Transverse colon (tissue), 4 donors: ENCODE measurements around the gene EPHA2. TPM values are rescaled to one million over a fixed set of nuclear protein-coding genes. Genes with fewer than 3 reads are reported as not detected.

Experiments
- DNase-seq: peaks from one replicate; pipeline ENCODE4 v3.0.0-alpha.2; 2019
- H3K27ac ChIP-seq, 4 donors: fragments of 200-600 bp; sonication (generic); 2 replicates each; pipeline ENCODE4 v1.5.1; 2016 to 2018; ENCODE audit warnings: inconsistent platforms in 4 of 4
- H3K27me3 ChIP-seq: fragments of 200-600 bp; sonication (generic); 2 replicates; pipeline ENCODE4 v1.5.1; 2017; ENCODE audit warnings: inconsistent platforms
- H3K36me3 ChIP-seq, 4 donors: fragments of 200-600 bp; sonication (generic); 2 replicates each; pipeline ENCODE4 v1.5.1; 2017 to 2019; ENCODE audit warnings: inconsistent platforms in 4 of 4
- H3K4me1 ChIP-seq, 4 donors: fragments of 200-600 bp; sonication (generic); 2 replicates each; pipeline ENCODE4 v1.5.1; 2017 to 2020; ENCODE audit warnings: inconsistent platforms in 4 of 4
- H3K4me3 ChIP-seq, 4 donors: fragments of 200-600 bp; sonication (generic); 1 replicate in 1 of 4; 2 replicates in 3 of 4; pipeline versions ENCODE4 v1.5.1 to v1.6.1; 2017 to 2019; ENCODE audit warnings: inconsistent platforms in 4 of 4
- H3K9me3 ChIP-seq, 2 donors: fragments of 200-600 bp; sonication (generic); 2 replicates each; pipeline ENCODE4 v1.5.1; 2017 to 2019; ENCODE audit warnings: inconsistent platforms in 2 of 2
- EP300 ChIP-seq: sonication (generic); formaldehyde crosslinking; IDR thresholded peaks from one replicate; pipeline ENCODE4 v1.6.1; 2017; ENCODE audit warnings: antibody characterized with exemption, low read depth
- POLR2A ChIP-seq: fragments of 450-650 bp; IDR thresholded peaks from one replicate; pipeline ENCODE4 v1.6.1; 2016; ENCODE audit warnings: antibody characterized with exemption, mild to moderate bottlenecking, moderate library complexity
- POLR2AphosphoS5 ChIP-seq, 3 donors: sonication (generic); formaldehyde crosslinking; IDR thresholded peaks; one replicate each; pipeline ENCODE4 v1.6.1; 2016; ENCODE audit warnings: antibody characterized with exemption in 3 of 3
- WGBS, 2 donors: methylation state at CpG; one replicate each; pipeline ENCODE4 v1.1.5; 2018; ENCODE audit warnings: low coverage in 1 of 2; 5-methylcytosine and 5-hydroxymethylcytosine counted together
- in situ Hi-C, 4 donors: fragments of 200-750 bp; cut with MboI; loops; one replicate each; pipeline versions ENCODE4 v1.15.0 to v1.15.1; 2017; ENCODE audit warnings: low sequenced_read_pairs in 3 of 4, low pct_ligation_motif_present in 1 of 4, low pct_unique_long_range_greater_than_20kb in 1 of 4
- intact Hi-C: fragments of 100-400 bp; cut with DNase I; formaldehyde crosslinking; loops from one replicate; pipeline ENCODE4 v1.15.1; 2023; ENCODE audit warnings: low total_unique reads
- total RNA-seq, 4 donors: library from RNA; depleted of rRNA; stranded (reverse); fragments of >200 nt; gene quantifications; one replicate each; pipeline ENCODE4 v1.1.0, GENCODE V29; 2016
- TF ChIP-seq, protein P1 (sequence below), 5 experiments: fragments of 200-600 bp in 3 of 5; fragments of 450-650 bp in 2 of 5; sonication (generic) in 3 of 5; IDR thresholded peaks; 1 replicate in 2 of 5; 2 replicates in 3 of 5; pipeline ENCODE4 v1.5.1; 2016 to 2017; ENCODE audit warnings: antibody characterized with exemption in 5 of 5, inconsistent platforms in 3 of 5, mild to moderate bottlenecking in 2 of 5, moderate library complexity in 1 of 5

The EPHA2 gene
- total RNA-seq, 4 donors from 2014 or later, result 2.6 to 68.8 (median 30.5) TPM

GRCh38 chr1:16134906-16135305 is 21.0 kb downstream of the EPHA2 start:
- 91% methylated on average over 16 of the region's 16 CpGs; no CpG with 5 or more reads in 1 of the 2 donors for WGBS, 2 donors
- TF ChIP-seq POLR2A (no peak), POLR2AphosphoS5 (IDR thresholded peaks at IDR 0.05) (no peak), EP300 (no peak)
- TF ChIP-seq, protein P1, sequence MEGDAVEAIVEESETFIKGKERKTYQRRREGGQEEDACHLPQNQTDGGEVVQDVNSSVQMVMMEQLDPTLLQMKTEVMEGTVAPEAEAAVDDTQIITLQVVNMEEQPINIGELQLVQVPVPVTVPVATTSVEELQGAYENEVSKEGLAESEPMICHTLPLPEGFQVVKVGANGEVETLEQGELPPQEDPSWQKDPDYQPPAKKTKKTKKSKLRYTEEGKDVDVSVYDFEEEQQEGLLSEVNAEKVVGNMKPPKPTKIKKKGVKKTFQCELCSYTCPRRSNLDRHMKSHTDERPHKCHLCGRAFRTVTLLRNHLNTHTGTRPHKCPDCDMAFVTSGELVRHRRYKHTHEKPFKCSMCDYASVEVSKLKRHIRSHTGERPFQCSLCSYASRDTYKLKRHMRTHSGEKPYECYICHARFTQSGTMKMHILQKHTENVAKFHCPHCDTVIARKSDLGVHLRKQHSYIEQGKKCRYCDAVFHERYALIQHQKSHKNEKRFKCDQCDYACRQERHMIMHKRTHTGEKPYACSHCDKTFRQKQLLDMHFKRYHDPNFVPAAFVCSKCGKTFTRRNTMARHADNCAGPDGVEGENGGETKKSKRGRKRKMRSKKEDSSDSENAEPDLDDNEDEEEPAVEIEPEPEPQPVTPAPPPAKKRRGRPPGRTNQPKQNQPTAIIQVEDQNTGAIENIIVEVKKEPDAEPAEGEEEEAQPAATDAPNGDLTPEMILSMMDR (IDR thresholded peaks at IDR 0.05), result no peak
- Histone ChIP-seq H3K36me3 (peaks cover 0 to 9% (median 2%) of the 10 kb centered on the region in 4 donors), H3K27ac (no peak overlapping the region), H3K4me1 (peaks cover 0 to 6% (median 0%) of the 10 kb centered on the region in 4 donors), H3K9me3 (no peaks in the 10 kb centered on the region), H3K27me3 (no peaks in the 10 kb centered on the region), H3K4me3 (no peak overlapping the region)
- no peak for DNase-seq
- intact Hi-C loops (no loop called here), in situ Hi-C loops (no loop called here)

- TF ChIP-seq, protein P1 (IDR thresholded peaks at IDR 0.05), result no peak
- in situ Hi-C loops, result no loop called here
- no peak overlapping the region for H3K4me3 ChIP-seq
- H3K27me3 ChIP-seq, result no peaks in the 10 kb centered on the region
- intact Hi-C loops, result no loop called here
- H3K27ac ChIP-seq, result no peak overlapping the region
- peaks cover 0 to 9% (median 2%) of the 10 kb centered on the region in 4 donors for H3K36me3 ChIP-seq
- H3K4me1 ChIP-seq, result peaks cover 0 to 2% (median 0%) of the 10 kb centered on the region in 4 donors
- H3K9me3 ChIP-seq, result no peaks in the 10 kb centered on the region
- no peak for DNase-seq
- 89 to 91% methylated on average over 7 to 33 of the region's 33 CpGs for WGBS, 2 donors
These were observed 21.6 kb downstream of the EPHA2 start for GRCh38 chr1:16134066-16134801.

DNA sequence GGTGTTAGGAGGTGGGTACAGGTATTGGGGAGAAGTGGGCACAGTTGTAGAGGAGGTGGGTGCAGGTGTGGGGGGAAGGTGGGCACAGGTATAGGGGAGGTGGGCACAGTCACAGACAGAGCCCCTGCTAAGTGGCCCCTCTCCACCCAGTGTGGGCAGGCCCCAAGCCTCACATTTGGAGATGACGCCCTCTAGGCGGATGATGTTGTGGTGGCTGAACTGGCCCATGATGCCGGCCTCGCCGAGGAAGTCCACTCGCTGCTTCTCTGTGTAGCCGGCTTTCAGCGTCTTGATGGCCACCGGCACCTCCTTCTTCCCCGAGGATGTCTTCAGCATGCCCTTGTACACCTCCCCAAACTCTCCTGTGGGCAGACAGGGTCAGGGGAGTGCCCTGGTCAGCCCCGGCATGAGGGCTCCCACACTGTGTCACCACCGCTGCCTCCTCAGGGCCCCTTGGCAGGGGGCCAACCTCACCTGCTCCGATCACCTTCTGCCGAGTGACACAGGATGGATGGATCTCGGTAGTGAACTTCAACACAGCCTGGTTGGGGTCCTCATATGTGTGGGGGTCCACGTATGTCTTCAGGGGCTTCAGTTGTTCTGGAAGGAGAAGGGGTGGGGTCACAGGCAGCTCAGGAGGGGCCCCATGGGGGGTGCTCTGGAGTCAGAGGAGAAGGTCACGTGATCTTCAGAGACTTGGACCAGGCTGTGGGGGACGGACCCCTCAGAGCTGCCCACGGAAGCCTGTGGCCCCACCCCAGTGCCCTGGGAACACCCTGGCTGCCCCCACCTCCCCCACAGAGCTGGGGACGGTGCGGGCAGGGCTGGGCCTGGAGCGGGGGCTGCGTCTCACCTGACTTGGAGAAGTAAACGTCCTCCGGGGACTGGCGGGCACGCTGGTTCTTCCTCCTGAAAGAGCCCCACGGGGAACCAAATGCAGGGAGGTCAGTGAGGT is 22.6 kb downstream of the EPHA2 start:
- intact Hi-C loops (no loop called here), in situ Hi-C loops (no loop called here)
- TF ChIP-seq EP300 (no peak), POLR2A (no peak), POLR2AphosphoS5 (IDR thresholded peaks at IDR 0.05) (no peak)
- TF ChIP-seq, protein P1 (IDR thresholded peaks at IDR 0.05), result no peak
- H3K36me3 ChIP-seq, result peaks cover 0 to 9% (median 2%) of the 10 kb centered on the region in 4 donors
- no peaks in the 10 kb centered on the region for H3K4me1 ChIP-seq
- H3K27ac ChIP-seq, result no peak overlapping the region
- H3K27me3 ChIP-seq, result no peaks in the 10 kb centered on the region
- no peak overlapping the region for H3K4me3 ChIP-seq
- no peaks in the 10 kb centered on the region for H3K9me3 ChIP-seq
- no peak for DNase-seq
- WGBS, 2 donors, result 80% methylated on average over 27 of the region's 28 CpGs; no CpG with 5 or more reads in 1 of the 2 donors

DNA sequence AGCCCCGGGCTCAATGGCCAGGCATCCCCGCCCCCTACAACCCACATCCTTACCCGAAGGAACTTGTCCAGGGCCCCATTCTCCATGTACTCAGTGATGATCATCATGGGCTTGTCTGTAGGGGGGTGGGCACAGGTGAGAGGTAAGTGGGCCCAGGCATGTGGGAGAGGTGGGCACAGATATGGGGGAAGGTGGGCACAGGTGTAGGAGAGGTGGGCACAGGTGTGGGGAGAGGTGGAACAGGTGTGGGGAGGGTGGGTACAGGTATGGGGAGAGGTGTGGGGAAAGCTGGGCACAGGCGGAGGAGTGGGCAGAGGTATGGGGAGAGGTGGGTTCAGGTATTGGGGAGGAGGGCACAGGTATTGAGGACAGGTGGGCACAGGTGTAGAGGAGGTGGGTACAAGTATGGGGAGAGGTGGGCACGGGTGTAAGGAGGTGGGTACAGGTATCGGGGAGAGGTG is 23.5 kb downstream of the EPHA2 start:
- Histone ChIP-seq H3K27me3 (no peaks in the 10 kb centered on the region), H3K27ac (no peak overlapping the region), H3K4me3 (no peak overlapping the region), H3K4me1 (no peaks in the 10 kb centered on the region), H3K9me3 (no peaks in the 10 kb centered on the region), H3K36me3 (peaks cover 0 to 9% (median 2%) of the 10 kb centered on the region in 4 donors)
- TF ChIP-seq EP300 (no peak), POLR2A (no peak), POLR2AphosphoS5 (IDR thresholded peaks at IDR 0.05) (no peak)
- TF ChIP-seq, protein P1 (IDR thresholded peaks at IDR 0.05), result no peak
- DNase-seq, result no peak
- 78 to 83% methylated on average over 2 to 6 of the region's 6 CpGs for WGBS, 2 donors
- in situ Hi-C loops, result no loop called here
- intact Hi-C loops, result no loop called here
